Measurements from ENCODE around the gene AMN1. TPM values are rescaled to one million over a fixed set of nuclear protein-coding genes. Genes with fewer than 3 reads are reported as not detected.

The AMN1 gene
- total and polyA plus RNA-seq, 2 of the 13 experiments (the other 11 are each of a cell fraction or from before 2014, with no cell fraction given), result 7.5 to 26.5 TPM

Small RNA genes within 50 kb of the gene (small RNA-seq; reads per million reads assigned to genes)
- gene AC023157.2 (ENCODE audit: insufficient read depth in 2 of 3, insufficient read length in 3 of 3, low read depth in 2 of 3, low replicate concordance in 1 of 3), result 0 reads per million in 3 experiments

Other genes with a start within 250 kb of the AMN1 start
- 18.7 and 23.2 TPM in 2 replicates for gene DENND5B, start 137.9 kb downstream of the AMN1 start, total RNA-seq (2016; rRNA removed; fragmentation: Illumina TruSeq; extraction: Trizol)
- 12.8 and 14.7 TPM in 2 replicates for gene DENND5B, start 137.9 kb downstream of the AMN1 start, polyA plus RNA-seq (2011; rRNA removed)
- gene ETFBKMT, start 69.3 kb downstream of the AMN1 start, total RNA-seq (2016; rRNA removed; fragmentation: Illumina TruSeq; extraction: Trizol), result 0.93 and 1.1 TPM in 2 replicates
- 0.29 and 0.62 TPM in 2 replicates for gene ETFBKMT, start 69.3 kb downstream of the AMN1 start, polyA plus RNA-seq (2011; rRNA removed)
- 16.8 and 19.6 TPM in 2 replicates for gene RESF1, start 230.4 kb upstream of the AMN1 start, total RNA-seq (2016; rRNA removed; fragmentation: Illumina TruSeq; extraction: Trizol)
- gene RESF1, start 230.4 kb upstream of the AMN1 start, polyA plus RNA-seq (2011; rRNA removed), result 7.9 and 8.1 TPM in 2 replicates

Data from HepG2 (cell line).